A549 treated with RU486 at 1 μM for 4 hours (cell line): ENCODE measurements around the gene GPX5. TPM values are rescaled to one million over a fixed set of nuclear protein-coding genes. Genes with fewer than 3 reads are reported as not detected.

Experiments
- total RNA-seq: library from RNA; stranded (reverse); fragments of 200-300 nt; extraction: Qiagen RNA extraction; gene quantifications from 5 replicates; pipeline ENCODE4 v1.2.3, GENCODE V29; 2022; ENCODE audit warnings: low read depth

Gene GPX5, protein sequence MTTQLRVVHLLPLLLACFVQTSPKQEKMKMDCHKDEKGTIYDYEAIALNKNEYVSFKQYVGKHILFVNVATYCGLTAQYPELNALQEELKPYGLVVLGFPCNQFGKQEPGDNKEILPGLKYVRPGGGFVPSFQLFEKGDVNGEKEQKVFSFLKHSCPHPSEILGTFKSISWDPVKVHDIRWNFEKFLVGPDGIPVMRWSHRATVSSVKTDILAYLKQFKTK
- not detected in 5 replicates for total RNA-seq

GRCh38 chr6:28525496-28526039, at the start of gene GPX5:
Gene GPX5, plus strand, starts transcription at chr6:28525881. Its CDS starts 133 bp downstream, at chr6:28526014.

GRCh38 chr6:28515676-28516075, 10.0 kb upstream of the GPX5 start, which contains the start of gene GPX6:
Gene GPX6, minus strand, starts transcription at chr6:28515793. Its CDS starts 50 bp downstream, at chr6:28515743.

Other genes with a start within 250 kb of the GPX5 start
- 4.2 to 5.6 TPM (median 4.9 TPM) in 5 replicates for gene PGBD1, start 244.3 kb upstream of the GPX5 start, total RNA-seq
- 1.4 to 3.2 TPM (median 2.4 TPM) in 5 replicates for gene ZSCAN31, start 189.7 kb upstream of the GPX5 start, total RNA-seq
- 1.3 to 1.9 TPM (median 1.6 TPM) in 5 replicates for gene ZKSCAN3, start 175.9 kb upstream of the GPX5 start, total RNA-seq
- gene ZSCAN12, start 126.1 kb upstream of the GPX5 start, total RNA-seq, result 1.2 to 2.0 TPM (median 1.6 TPM) in 5 replicates
- not detected in 5 replicates for gene ZSCAN23, start 82.4 kb upstream of the GPX5 start, total RNA-seq
- gene GPX6, start 10.1 kb upstream of the GPX5 start, total RNA-seq, result not detected in 5 replicates